Mononuclear cell (primary cell): ENCODE results near the gene RPP40. TPM values are rescaled to one million over a fixed set of nuclear protein-coding genes. Genes with fewer than 3 reads are reported as not detected.

Experiments used
- H3K27me3 ChIP-seq: 2 replicates; pipeline ENCODE4 v1.6.0; 2011; ENCODE audit warnings: low read length, control low read depth; ENCODE audit not compliant: insufficient read depth
- H3K4me1 ChIP-seq: 2 replicates; pipeline ENCODE4 v1.5.1; 2011; ENCODE audit warnings: mild to moderate bottlenecking, low read length, control low read depth; ENCODE audit not compliant: insufficient read depth
- H3K4me3 ChIP-seq: 2 replicates; pipeline ENCODE4 v1.5.1; 2011; ENCODE audit warnings: mild to moderate bottlenecking, low read length, moderate library complexity
- H3K9me3 ChIP-seq: 2 replicates; pipeline ENCODE4 v1.5.1; 2011; ENCODE audit warnings: low read depth, mild to moderate bottlenecking, control low read depth, low read length
- total RNA-seq: library from RNA; depleted of rRNA; stranded (reverse); fragments of >200 nt; gene quantifications from one replicate; pipeline ENCODE4 v1.2.3, GENCODE V29; 2012

Gene RPP40
- total RNA-seq, 1 donor, result 1.3 TPM

GRCh38 chr6:4948781-4949450 lies 54.9 kb downstream of the RPP40 start:
- Histone ChIP-seq H3K27me3 (no peaks in the 10 kb centered on the region), H3K4me1 (no peaks in the 10 kb centered on the region), H3K4me3 (no peak overlapping the region), H3K9me3 (no peaks in the 10 kb centered on the region)

- no peaks in the 10 kb centered on the region for H3K4me1 ChIP-seq
- no peaks in the 10 kb centered on the region for H3K9me3 ChIP-seq
- H3K27me3 ChIP-seq, result no peaks in the 10 kb centered on the region
- no peak overlapping the region for H3K4me3 ChIP-seq
Observed at GRCh38 chr6:4947716-4948115, 56.1 kb downstream of the RPP40 start.

- peaks cover 8% of the 10 kb centered on the region for H3K4me1 ChIP-seq
- H3K27me3 ChIP-seq, result no peaks in the 10 kb centered on the region
- no peaks in the 10 kb centered on the region for H3K9me3 ChIP-seq
- no peak overlapping the region for H3K4me3 ChIP-seq
Observed at GRCh38 chr6:4946521-4946920, 57.3 kb downstream of the RPP40 start.

Other genes starting within 250 kb of the RPP40 start
- gene CDYL, start 227.6 kb downstream of the RPP40 start, total RNA-seq, result 72.3 TPM
- gene PPP1R3G, start 81.3 kb upstream of the RPP40 start, total RNA-seq, result 0.31 TPM